T-cell (primary cell): Measurements from ENCODE around the gene TK1. TPM values are rescaled to one million over a fixed set of nuclear protein-coding genes. Genes with fewer than 3 reads are reported as not detected.
"Not testable (repeated sequence)": the region's sequence is repeated elsewhere in the genome, so short reads cannot be mapped to it uniquely, and the experiment has no call there.

ENCODE experiments used
- ATAC-seq, 4 experiments: fragments of 200-7000 bp in 3 of 4; fragments of 150-1000 bp in 1 of 4; cut with Tn5 transposase; replicated peaks in 1 of 4; 1 replicate in 3 of 4; 2 replicates in 1 of 4; pipeline ENCODE4 v1.10.0; 2021; ENCODE audit warnings: moderate library complexity in 3 of 4, mild to moderate bottlenecking in 2 of 4, moderate number of reproducible peaks in 1 of 4
- CTCF ChIA-PET, 2 donors: fragments of 300-600 bp; sonication (Branson Sonifier 250); formaldehyde crosslinking; loops; one replicate each; lab custom pipeline; 2022; ENCODE audit warnings: antibody characterized with exemption in 2 of 2; lab: Charles Lee
- POLR2A ChIA-PET, 2 donors: fragments of 300-600 bp; sonication (Branson Sonifier 250); formaldehyde crosslinking; loops; one replicate each; lab custom pipeline; 2022; ENCODE audit warnings: antibody characterized with exemption in 2 of 2; lab: Charles Lee
- DNase-seq, 35 experiments: peaks; one replicate each; pipeline versions ENCODE4 v3.0.0 to v3.0.0-alpha.2; 2013 to 2023
- H3K27ac ChIP-seq: one replicate; pipeline ENCODE4 v1.5.1; 2013; ENCODE audit warnings: low read length
- H3K27me3 ChIP-seq, 2 experiments: replicated peaks in 1 of 2; 1 replicate in 1 of 2; 2 replicates in 1 of 2; pipeline versions ENCODE4 v1.6.1 to v1.7.0; 2013; ENCODE audit warnings: low read length in 1 of 2, mixed read lengths in 1 of 2; ENCODE audit not compliant: control insufficient read depth in 2 of 2, insufficient read depth in 2 of 2; ENCODE audit errors: extremely low read depth in 1 of 2
- H3K36me3 ChIP-seq, 2 donors: 1 replicate in 1 of 2; 2 replicates in 1 of 2; pipeline versions ENCODE4 v1.6.1 to v1.7.0; 2013; ENCODE audit warnings: low read length in 1 of 2; ENCODE audit not compliant: control insufficient read depth in 2 of 2, insufficient read depth in 1 of 2; ENCODE audit errors: extremely low read depth in 1 of 2
- H3K4me1 ChIP-seq, 2 experiments: 1 replicate in 1 of 2; 2 replicates in 1 of 2; pipeline versions ENCODE4 v1.6.1 to v1.7.0; 2013; ENCODE audit warnings: low read length in 2 of 2, mixed read lengths in 1 of 2; ENCODE audit not compliant: insufficient read depth in 2 of 2, control insufficient read depth in 1 of 2; ENCODE audit errors: extremely low read depth in 1 of 2
- H3K4me3 ChIP-seq, 2 donors: 1 replicate in 1 of 2; 2 replicates in 1 of 2; pipeline versions ENCODE4 v1.5.1 to v1.7.0; 2013; ENCODE audit warnings: mild to moderate bottlenecking in 2 of 2, low read length in 1 of 2, moderate library complexity in 1 of 2; ENCODE audit not compliant: control insufficient read depth in 1 of 2; ENCODE audit errors: extremely low read depth in 1 of 2
- H3K9me3 ChIP-seq: 2 replicates; pipeline ENCODE4 v1.7.0; 2013
- H3K27ac Mint-ChIP-seq, 2 donors: one replicate each; pipeline ENCODE4 v1.8.0; 2020 to 2021; ENCODE audit warnings: mild to moderate bottlenecking in 2 of 2, mixed read lengths in 2 of 2
- H3K27me3 Mint-ChIP-seq, 2 donors: one replicate each; pipeline ENCODE4 v1.8.0; 2021 to 2022; ENCODE audit warnings: mixed read lengths in 2 of 2
- H3K36me3 Mint-ChIP-seq: one replicate; pipeline ENCODE4 v1.8.0; 2021; ENCODE audit warnings: mixed read lengths
- H3K4me1 Mint-ChIP-seq, 3 donors: one replicate each; pipeline ENCODE4 v1.8.0; 2020 to 2022; ENCODE audit warnings: mixed read lengths in 3 of 3, mild to moderate bottlenecking in 1 of 3
- H3K4me3 Mint-ChIP-seq, 3 donors: one replicate each; pipeline ENCODE4 v1.8.0; 2020 to 2022; ENCODE audit warnings: mild to moderate bottlenecking in 3 of 3, mixed read lengths in 3 of 3, moderate library complexity in 3 of 3
- H3K9me3 Mint-ChIP-seq, 3 donors: one replicate each; pipeline ENCODE4 v1.8.0; 2020 to 2022; ENCODE audit warnings: mixed read lengths in 3 of 3
- WGBS: methylation state at CpG from one replicate; pipeline ENCODE4 v1.1.5; 2013; ENCODE audit warnings: missing lambda C conversion rate; ENCODE audit not compliant: insufficient coverage; 5-methylcytosine and 5-hydroxymethylcytosine counted together
- total RNA-seq, 35 experiments: library from RNA in 6 of 35; stranded (reverse) in 6 of 35; fragments of 120-200 nt in 1 of 35; gene quantifications; one replicate each; pipeline versions ENCODE4 v1.2.1 to v1.2.4 and lab custom pipeline; 2013 to 2026

TK1 gene
- total RNA-seq (1 to 10 TPM; 1.6 to 3.3 (median 2.2) TPM), total RNA-seq (lab: John Stamatoyannopoulos, UW) (0.19 to 29.9 (median 0.87) reads per million in 29 experiments)
- total RNA-seq (2013): 0.92 TPM

GRCh38 chr17:78186692-78187595, at the start of gene TK1, which contains the start of gene AFMID:
Gene TK1 (minus strand): TSS chr17:78187052. CDS start chr17:78186994, 58 bp downstream.
Gene AFMID (plus strand): TSS chr17:78187362. CDS start chr17:78187371, 9 bp downstream.
- Mint-ChIP-seq H3K36me3 (no peaks in the 10 kb centered on the region), H3K9me3 (no peaks in the 10 kb centered on the region), H3K27me3 (no peaks in the 10 kb centered on the region), H3K27ac (peak within 1 kb of the TSS; percentile 56 to 68), H3K4me1 (peaks cover 0 to 12% (median 8%) of the 10 kb centered on the region in 3 donors), H3K4me3 (peak within 1 kb of the TSS; percentile 63 to 82 (median 75))
- Histone ChIP-seq H3K4me3 (peak within 1 kb of the TSS; percentile 59 to 79), H3K4me1 (peaks cover 0 to 16% of the 10 kb centered on the region in 2 experiments), H3K27ac (no peak within 1 kb of the TSS), H3K36me3 (no peaks in the 10 kb centered on the region), H3K9me3 (no peaks in the 10 kb centered on the region), H3K27me3 (no peaks in the 10 kb centered on the region)
- DNase-seq (peak; percentile 35 to 82 (median 59)), ATAC-seq (peak; percentile 85 to 90 (median 88))
- ChIA-PET CTCF (interaction anchor here (0.6 to 1.0 kb wide), 4 partner anchors 47 to 1807 kb away, joined by 3 to 5 read pairs (median 4); no protein-coding TSS in a partner anchor), POLR2A (no interaction called here)
- WGBS: 5% methylated on average over 53 of the region's 57 CpGs

- DNase-seq: no peak
- H3K36me3 ChIP-seq: no peaks in the 10 kb centered on the region
- no peak overlapping the region for H3K27ac ChIP-seq
- CTCF ChIA-PET: no interaction called here
- ATAC-seq: no peak
- POLR2A ChIA-PET: no interaction called here
- H3K9me3 Mint-ChIP-seq: no peaks in the 10 kb centered on the region
- no peaks in the 10 kb centered on the region for H3K36me3 Mint-ChIP-seq
- H3K4me1 ChIP-seq: peaks cover 0 to 13% of the 10 kb centered on the region in 2 experiments
- no CpG with 5 or more reads among the region's 8 CpGs for WGBS
- peaks cover 9 to 14% (median 10%) of the 10 kb centered on the region in 3 donors for H3K4me1 Mint-ChIP-seq
- H3K27me3 ChIP-seq: peaks cover 5 to 41% of the 10 kb centered on the region in 2 experiments
- no peak overlapping the region for H3K27ac Mint-ChIP-seq
- peaks cover 13 to 19% of the 10 kb centered on the region in 2 donors for H3K27me3 Mint-ChIP-seq
- no peaks in the 10 kb centered on the region for H3K9me3 ChIP-seq
- H3K4me3 ChIP-seq: no peak overlapping the region
- no peak overlapping the region for H3K4me3 Mint-ChIP-seq
These were observed 49.0 kb upstream of the TK1 start for GRCh38 chr17:78235885-78236284.

GRCh38 chr17:78235022-78235421, 48.2 kb upstream of the TK1 start:
- H3K36me3 ChIP-seq, H3K27ac ChIP-seq, CTCF ChIA-PET, H3K27ac Mint-ChIP-seq, DNase-seq, H3K9me3 ChIP-seq, POLR2A ChIA-PET, H3K4me3 Mint-ChIP-seq, H3K4me3 ChIP-seq, H3K36me3 Mint-ChIP-seq, H3K9me3 Mint-ChIP-seq, ATAC-seq: not testable (repeated sequence)
- H3K4me1 ChIP-seq: peaks cover 0 to 13% of the 10 kb centered on the region in 2 experiments
- WGBS: 88% methylated on average over 1 of the region's 6 CpGs
- H3K4me1 Mint-ChIP-seq: peaks cover 10 to 18% (median 12%) of the 10 kb centered on the region in 3 donors
- peaks cover 5 to 50% of the 10 kb centered on the region in 2 experiments for H3K27me3 ChIP-seq
- peaks cover 21 to 26% of the 10 kb centered on the region in 2 donors for H3K27me3 Mint-ChIP-seq

GRCh38 chr17:78234261-78234865, 47.5 kb upstream of the TK1 start:
- Histone ChIP-seq H3K36me3 (no peaks in the 10 kb centered on the region), H3K27me3 (peaks cover 5 to 54% of the 10 kb centered on the region in 2 experiments), H3K27ac (no peak overlapping the region), H3K4me1 (peaks cover 0 to 13% of the 10 kb centered on the region in 2 experiments), H3K9me3 (no peaks in the 10 kb centered on the region), H3K4me3 (no peak overlapping the region)
- no peak for DNase-seq
- POLR2A ChIA-PET: no interaction called here
- Mint-ChIP-seq H3K9me3 (no peaks in the 10 kb centered on the region), H3K27ac (no peak overlapping the region), H3K27me3 (peaks cover 21 to 28% of the 10 kb centered on the region in 2 donors), H3K4me3 (no peak overlapping the region), H3K4me1 (peaks cover 10 to 18% (median 12%) of the 10 kb centered on the region in 3 donors), H3K36me3 (no peaks in the 10 kb centered on the region)
- WGBS: 88% methylated on average over 10 of the region's 17 CpGs
- no peak for ATAC-seq
- CTCF ChIA-PET: interaction anchor here in 1 of 2 donors (0.6 kb wide), 1 partner anchor 1798 kb away, joined by 7 read pairs; no protein-coding TSS in a partner anchor

GRCh38 chr17:78233678-78234077, 46.8 kb upstream of the TK1 start:
- DNase-seq: no peak
- ATAC-seq: no peak
- Histone ChIP-seq H3K36me3 (no peaks in the 10 kb centered on the region), H3K4me1 (peaks cover 0 to 13% of the 10 kb centered on the region in 2 experiments), H3K27me3 (peaks cover 5 to 50% of the 10 kb centered on the region in 2 experiments), H3K4me3 (no peak overlapping the region), H3K9me3 (no peaks in the 10 kb centered on the region), H3K27ac (no peak overlapping the region)
- 85% methylated on average over 9 of the region's 10 CpGs for WGBS
- H3K9me3 Mint-ChIP-seq: no peaks in the 10 kb centered on the region
- CTCF ChIA-PET: interaction anchor here in 1 of 2 donors (0.6 kb wide), 1 partner anchor 1797 kb away, joined by 7 read pairs; no protein-coding TSS in a partner anchor
- POLR2A ChIA-PET: no interaction called here
- H3K36me3 Mint-ChIP-seq: no peaks in the 10 kb centered on the region
- H3K27ac Mint-ChIP-seq: no peak overlapping the region
- H3K4me1 Mint-ChIP-seq: peaks cover 10 to 18% (median 12%) of the 10 kb centered on the region in 3 donors
- H3K27me3 Mint-ChIP-seq: peaks cover 21 to 30% of the 10 kb centered on the region in 2 donors
- H3K4me3 Mint-ChIP-seq: no peak overlapping the region

- no peak overlapping the region for H3K27ac Mint-ChIP-seq
- ATAC-seq (no peak), DNase-seq (no peak)
- H3K4me1 Mint-ChIP-seq: peaks cover 10 to 18% (median 12%) of the 10 kb centered on the region in 3 donors
- H3K36me3 Mint-ChIP-seq: no peaks in the 10 kb centered on the region
- peaks cover 0 to 13% of the 10 kb centered on the region in 2 experiments for H3K4me1 ChIP-seq
- H3K27me3 ChIP-seq: peaks cover 5 to 57% of the 10 kb centered on the region in 2 experiments
- 85% methylated on average over 2 of the region's 2 CpGs for WGBS
- H3K4me3 Mint-ChIP-seq: peak overlapping the region in 1 of 3 donors; percentile 58
- H3K27ac ChIP-seq: no peak overlapping the region
- no peaks in the 10 kb centered on the region for H3K36me3 ChIP-seq
- ChIA-PET POLR2A (no interaction called here), CTCF (no interaction called here)
- H3K9me3 ChIP-seq: no peaks in the 10 kb centered on the region
- peaks cover 22 to 30% of the 10 kb centered on the region in 2 donors for H3K27me3 Mint-ChIP-seq
- no peak overlapping the region for H3K4me3 ChIP-seq
- H3K9me3 Mint-ChIP-seq: no peaks in the 10 kb centered on the region
These were observed 46.0 kb upstream of the TK1 start for GRCh38 chr17:78232859-78233173.
